CD4-positive, alpha-beta T cell treated with Interleukin-17A for 4 hours (primary cell): ENCODE results near the gene SLC18A2.
"Not testable (repeated sequence)": the region's sequence is repeated elsewhere in the genome, so short reads cannot be mapped to it uniquely, and the experiment has no call there.

Experiments
- DNase-seq: peaks from one replicate; pipeline ENCODE4 v3.0.0-alpha.2; 2020; ENCODE audit warnings: mixed read lengths

The SLC18A2 gene

DNA sequence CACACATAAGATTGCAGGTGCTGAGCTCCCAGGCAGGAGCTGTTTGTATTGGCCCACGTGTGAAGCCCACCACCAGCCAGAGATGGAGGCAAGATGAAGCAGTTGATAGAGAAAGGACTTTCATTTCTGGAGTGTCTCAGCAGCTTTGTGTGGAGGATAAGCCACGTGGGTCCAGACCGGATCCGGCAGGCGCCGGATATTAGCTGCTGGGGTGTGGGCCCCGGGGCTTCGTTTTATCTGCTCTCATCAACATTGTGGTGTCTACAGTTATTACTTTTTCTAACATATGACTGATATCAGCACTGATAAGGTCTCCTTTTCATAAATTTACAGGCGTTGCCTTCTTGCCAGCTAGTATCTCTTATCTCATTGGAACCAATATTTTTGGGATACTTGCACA is 25.5 kb downstream of the SLC18A2 start:
- DNase-seq = no peak

GRCh38 chr10:117266812-117267211 is 25.9 kb downstream of the SLC18A2 start:
- no peak for DNase-seq

DNA sequence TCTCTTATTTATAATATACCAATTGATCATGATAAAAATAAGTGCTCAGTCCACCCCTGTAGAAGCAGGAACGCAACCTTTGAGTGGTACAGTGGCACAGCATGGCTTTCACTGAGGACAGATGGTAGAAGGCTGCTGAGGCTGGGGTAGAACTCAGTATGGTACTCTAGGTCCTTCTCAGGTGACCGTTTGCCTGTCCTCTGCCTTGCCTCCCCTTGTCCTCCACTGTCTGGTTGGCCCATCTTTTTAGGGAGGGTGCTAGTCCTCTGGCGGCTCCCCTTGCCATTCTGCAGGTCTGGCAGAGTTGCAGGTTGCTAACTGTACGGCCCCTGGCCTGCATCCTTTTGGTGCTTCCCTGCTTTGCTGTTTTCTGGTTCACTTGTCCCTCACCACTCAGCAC is 27.3 kb downstream of the SLC18A2 start:
- no peak for DNase-seq

DNA sequence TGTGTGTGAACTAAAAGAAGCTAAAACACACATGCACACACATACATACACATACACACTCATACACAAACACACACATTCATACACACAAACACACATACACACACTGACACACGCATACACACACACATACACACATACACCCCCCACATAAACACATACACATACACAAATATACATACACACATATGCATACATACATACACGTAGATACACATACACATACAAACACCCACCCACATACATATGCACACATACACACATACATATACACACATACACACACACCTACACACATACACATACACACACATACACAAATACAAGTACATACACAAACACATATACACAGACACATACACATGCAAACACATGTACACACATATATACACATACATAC is 28.0 kb downstream of the SLC18A2 start:
- DNase-seq = no peak

GRCh38 chr10:117271427-117271826 is 30.5 kb downstream of the SLC18A2 start:
- DNase-seq = no peak

- no peak for DNase-seq
These were observed 31.5 kb downstream of the SLC18A2 start for GRCh38 chr10:117272195-117273076.

GRCh38 chr10:117273980-117274379 is 33.1 kb downstream of the SLC18A2 start:
- DNase-seq = no peak

DNA sequence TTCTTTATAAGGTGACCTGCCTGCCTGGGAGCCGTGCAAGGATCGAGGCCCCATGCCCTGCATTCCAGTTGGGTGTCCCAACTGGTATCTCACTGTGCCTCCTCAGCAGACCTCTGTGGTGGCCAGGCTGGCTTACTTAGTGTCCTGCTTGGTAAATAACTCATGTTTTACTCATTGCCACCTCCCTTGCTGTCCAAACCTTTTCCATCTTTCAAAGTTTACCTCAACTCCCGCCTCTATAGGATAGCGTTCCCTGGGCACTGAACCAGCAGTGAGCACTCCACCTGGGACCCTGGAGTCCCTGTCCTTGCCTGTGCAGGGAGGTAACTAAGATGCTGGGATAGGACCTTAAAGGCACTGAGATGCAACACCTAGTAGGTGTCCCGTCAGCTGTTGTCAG is 33.6 kb downstream of the SLC18A2 start:
- DNase-seq = no peak

- no peak for DNase-seq
These were observed 34.2 kb downstream of the SLC18A2 start for GRCh38 chr10:117275121-117275520.

DNA sequence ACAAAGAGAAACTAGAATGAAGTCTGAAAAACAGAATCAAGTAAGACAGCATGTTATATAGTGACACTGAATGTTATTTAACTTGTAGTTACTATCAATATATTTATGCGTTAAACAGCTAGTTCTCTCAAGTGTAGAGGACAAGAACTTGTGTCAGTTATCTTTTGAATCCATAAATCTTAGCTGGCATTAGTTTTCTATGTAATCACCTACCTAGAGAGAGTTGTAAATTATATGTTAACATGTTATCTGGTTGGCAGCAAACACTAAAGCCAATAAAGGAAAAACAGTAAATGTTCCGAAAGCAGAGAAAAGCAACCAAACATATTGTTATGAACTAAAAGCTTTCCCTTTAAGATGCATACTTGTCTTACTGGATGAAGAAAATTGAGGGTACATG is 36.8 kb downstream of the SLC18A2 start:
- DNase-seq = no peak

DNA sequence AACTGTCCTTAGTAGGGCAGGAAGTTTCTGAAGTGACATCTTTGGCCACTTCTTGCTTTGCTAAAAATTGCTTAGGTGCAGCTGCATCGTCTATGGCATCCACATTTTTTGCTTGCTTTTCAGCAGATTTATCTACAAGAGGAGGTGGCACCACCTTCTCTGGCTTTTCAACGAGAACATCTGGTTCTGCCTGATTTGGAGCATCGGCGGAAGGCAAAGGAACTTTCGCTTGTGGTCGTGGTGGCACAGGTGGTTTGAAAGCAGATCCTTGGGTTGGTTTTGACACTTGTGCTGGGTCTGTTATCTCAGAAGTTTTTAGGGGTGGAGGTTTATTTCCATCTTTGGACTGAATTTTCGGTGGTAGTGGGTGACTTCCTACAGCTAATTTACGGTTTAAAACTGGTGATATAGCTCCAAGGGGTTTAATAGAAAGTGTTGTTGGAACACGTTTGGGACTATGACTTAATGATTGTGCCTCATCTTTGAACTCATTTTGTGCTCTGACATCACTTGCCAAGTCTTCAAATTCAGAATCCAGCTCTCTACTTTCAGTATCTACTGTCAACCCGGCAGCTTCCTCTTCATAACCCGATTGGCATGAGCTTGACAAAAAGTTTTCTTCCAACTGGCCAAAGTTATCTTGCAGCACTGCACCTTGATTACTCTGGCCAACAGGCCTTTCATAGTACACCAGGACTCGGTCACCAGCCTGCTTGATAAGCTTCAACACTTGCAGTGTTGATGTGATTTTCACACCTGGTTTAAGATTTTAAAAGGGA is 44.0 kb downstream of the SLC18A2 start:
- no peak for DNase-seq

DNA sequence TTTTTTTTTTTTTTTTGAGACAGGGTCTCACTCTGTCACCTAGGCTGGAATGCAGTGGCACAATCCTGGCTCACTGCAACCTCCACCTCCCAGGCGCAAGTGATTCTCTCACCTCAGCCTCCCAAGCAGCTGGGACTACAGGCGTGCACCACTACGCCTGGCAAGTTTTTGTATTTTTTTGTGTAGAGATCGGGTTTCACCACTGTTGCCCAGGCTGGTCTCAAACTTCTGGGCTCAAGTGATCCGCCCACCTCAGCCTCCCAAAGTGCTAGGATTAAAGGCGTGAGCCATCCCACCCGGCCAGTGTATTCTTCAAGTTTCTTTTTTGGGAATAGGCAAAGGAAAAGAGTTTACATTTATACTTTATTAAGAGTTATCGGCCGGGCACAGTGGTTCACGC is 50.0 kb downstream of the SLC18A2 start:
- not testable (repeated sequence) for DNase-seq

GRCh38 chr10:117294039-117294645 is 53.2 kb downstream of the SLC18A2 start:
- DNase-seq = no peak

GRCh38 chr10:117294735-117295134 is 53.8 kb downstream of the SLC18A2 start:
- DNase-seq = no peak

DNA sequence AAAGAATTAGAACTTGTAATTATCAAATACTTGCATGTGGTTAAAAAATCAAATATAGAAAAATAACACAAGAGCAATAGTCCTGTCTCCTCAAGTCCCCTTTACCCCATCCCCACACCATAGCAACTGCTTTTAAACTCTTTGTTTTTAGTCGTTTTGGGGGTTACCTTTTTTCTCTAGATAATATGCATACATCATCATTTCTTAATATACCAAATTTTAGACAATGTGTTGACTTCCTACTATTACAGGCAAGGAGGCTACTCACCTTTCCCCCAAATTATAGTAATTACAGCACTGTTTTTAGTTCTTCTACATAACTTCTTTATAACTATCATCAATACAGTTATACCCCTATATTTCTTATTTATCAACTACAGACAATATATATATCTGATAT is 57.3 kb downstream of the SLC18A2 start:
- DNase-seq = no peak

- no peak for DNase-seq
These were observed 58.5 kb downstream of the SLC18A2 start for GRCh38 chr10:117299435-117299834.

GRCh38 chr10:117300671-117301070 is 59.8 kb downstream of the SLC18A2 start:
- no peak for DNase-seq

DNA sequence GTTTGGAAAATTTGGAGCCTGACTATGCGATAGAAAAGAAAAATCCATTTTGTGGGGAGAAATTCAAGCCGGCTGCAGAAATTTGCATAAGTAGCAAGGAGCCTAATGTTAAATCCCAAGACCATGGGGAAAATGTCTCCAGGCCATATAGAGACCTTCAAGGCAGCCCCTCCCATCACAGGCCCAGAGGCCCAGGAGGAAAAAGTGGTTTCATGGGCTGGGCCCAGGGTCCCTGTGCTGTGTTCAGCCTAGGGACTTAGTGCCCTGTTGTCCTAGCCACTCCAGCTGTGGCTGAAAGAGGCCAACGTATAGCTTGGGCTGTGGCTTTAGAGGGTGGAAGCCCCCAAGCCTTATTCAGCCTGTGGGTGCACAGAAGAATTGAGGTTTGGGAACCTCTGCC is 62.5 kb downstream of the SLC18A2 start:
- DNase-seq = not testable (repeated sequence)

DNA sequence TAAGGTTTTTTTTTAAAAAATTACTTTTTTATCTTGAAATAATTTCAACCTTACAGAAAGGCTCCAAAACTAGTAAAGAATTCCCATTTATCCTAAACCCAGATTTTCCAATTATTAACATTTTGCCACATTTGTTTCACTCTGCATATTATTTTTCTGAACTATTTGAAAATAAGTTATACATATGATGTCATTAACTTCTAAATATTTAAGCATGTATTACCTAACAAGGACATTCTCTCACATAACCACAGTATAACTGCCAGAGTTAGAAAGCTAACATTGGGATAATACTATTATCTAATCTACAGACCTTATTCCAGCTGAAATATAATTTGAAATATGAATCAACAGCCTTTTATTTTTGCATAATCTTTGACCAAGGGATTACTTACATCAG is 65.8 kb downstream of the SLC18A2 start:
- no peak for DNase-seq

- DNase-seq = no peak
These were observed 70.3 kb downstream of the SLC18A2 start for GRCh38 chr10:117311261-117311660.

- DNase-seq = no peak
These were observed 71.5 kb downstream of the SLC18A2 start for GRCh38 chr10:117312430-117312829.

DNA sequence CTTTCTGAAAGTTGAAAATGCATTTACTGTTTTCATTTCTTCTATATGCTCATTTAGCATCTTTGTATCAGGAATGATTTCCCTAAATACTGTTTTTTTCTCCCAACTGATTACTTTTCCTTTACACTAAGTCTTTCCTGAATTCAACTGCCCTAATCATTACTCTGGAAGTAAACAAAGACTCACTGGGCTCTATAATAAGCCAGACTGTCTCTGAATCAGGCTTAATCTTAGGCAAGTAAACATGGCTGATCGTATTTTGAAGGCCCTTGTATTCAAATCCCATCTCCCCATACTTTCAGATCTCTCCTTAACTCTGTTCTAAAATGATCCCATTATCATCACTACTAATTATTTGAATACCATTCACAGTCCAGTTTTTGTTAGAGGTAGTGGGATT is 72.7 kb downstream of the SLC18A2 start:
- no peak for DNase-seq

DNA sequence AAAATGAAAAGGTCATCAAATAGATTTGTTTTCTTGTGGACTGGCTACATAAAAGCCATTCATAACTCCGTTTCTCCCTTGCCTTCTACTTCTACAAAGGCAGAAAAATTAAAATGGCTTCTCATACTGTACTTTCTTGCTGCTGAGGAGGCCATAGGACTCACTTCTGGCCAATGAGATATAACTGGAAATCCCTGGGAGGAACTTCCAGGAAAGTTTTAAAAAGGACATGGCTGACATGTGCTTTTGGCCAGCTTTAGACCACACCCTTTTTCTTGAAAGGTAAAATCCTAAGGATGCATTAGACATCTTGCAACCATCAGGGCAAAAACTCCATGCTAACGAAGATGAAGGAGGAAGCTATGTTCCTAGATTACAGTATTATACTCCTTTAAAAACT is 75.8 kb downstream of the SLC18A2 start:
- no peak for DNase-seq

- DNase-seq = no peak
These were observed 78.0 kb downstream of the SLC18A2 start for GRCh38 chr10:117318909-117319308.
